H9 (cell line): ENCODE results near the gene RAB39A. TPM values are rescaled to one million over a fixed set of nuclear protein-coding genes. Genes with fewer than 3 reads are reported as not detected.

Source experiments
- DNase-seq: peaks from one replicate; pipeline ENCODE4 v3.0.0-alpha.2; 2017
- H2AFZ ChIP-seq: one replicate; pipeline ENCODE4 v1.6.1; 2013; ENCODE audit warnings: mild to moderate bottlenecking, low read length, control low read depth, moderate library complexity
- H2AK5ac ChIP-seq: 2 replicates; pipeline ENCODE4 v1.6.1; 2013; ENCODE audit warnings: low read length, control low read depth, mixed read lengths; ENCODE audit not compliant: insufficient read length
- H2BK120ac ChIP-seq: one replicate; pipeline ENCODE4 v1.6.1; 2013; ENCODE audit warnings: low read depth, mild to moderate bottlenecking, low read length, control low read depth, inconsistent platforms; ENCODE audit not compliant: poor library complexity, severe bottlenecking
- H2BK12ac ChIP-seq: 2 replicates; pipeline ENCODE4 v1.6.1; 2013; ENCODE audit warnings: low read length, control low read depth, mixed read lengths, low read depth; ENCODE audit not compliant: insufficient read length
- H2BK15ac ChIP-seq: 2 replicates; pipeline ENCODE4 v1.6.1; 2013; ENCODE audit warnings: low read depth, low read length, control low read depth
- H2BK20ac ChIP-seq: one replicate; pipeline ENCODE4 v1.6.1; 2013; ENCODE audit warnings: low read depth, mild to moderate bottlenecking, low read length, control low read depth, inconsistent platforms; ENCODE audit not compliant: poor library complexity, severe bottlenecking
- H2BK5ac ChIP-seq: 2 replicates; pipeline ENCODE4 v1.6.1; 2013; ENCODE audit warnings: low read length, control low read depth, mixed read lengths; ENCODE audit not compliant: insufficient read length
- H3K14ac ChIP-seq: 2 replicates; pipeline ENCODE4 v1.6.1; 2013; ENCODE audit warnings: low read length, control low read depth; ENCODE audit not compliant: insufficient read depth
- H3K18ac ChIP-seq: 2 replicates; pipeline ENCODE4 v1.6.1; 2013; ENCODE audit warnings: low read depth, mild to moderate bottlenecking, mixed read lengths, low read length, control low read depth; ENCODE audit not compliant: insufficient read length
- H3K23ac ChIP-seq: 2 replicates; pipeline ENCODE4 v1.6.1; 2013; ENCODE audit warnings: low read length, control low read depth, mixed read lengths, low read depth; ENCODE audit not compliant: insufficient read length
- H3K23me2 ChIP-seq: 2 replicates; pipeline ENCODE4 v1.6.1; 2013; ENCODE audit warnings: low read depth, mild to moderate bottlenecking, mixed read lengths, low read length, control low read depth; ENCODE audit not compliant: insufficient read length, poor library complexity, severe bottlenecking
- H3K27ac ChIP-seq: 2 replicates; pipeline ENCODE4 v1.5.1; 2013; ENCODE audit warnings: low read length, control low read depth, mixed read lengths, low read depth; ENCODE audit not compliant: insufficient read length
- H3K27me3 ChIP-seq: 2 replicates; pipeline ENCODE4 v1.6.1; 2013; ENCODE audit warnings: low read length, control low read depth, inconsistent platforms; ENCODE audit not compliant: insufficient read depth
- H3K4ac ChIP-seq: 2 replicates; pipeline ENCODE4 v1.6.1; 2013; ENCODE audit warnings: low read depth, mild to moderate bottlenecking, control low read depth, inconsistent platforms, low read length, moderate library complexity
- H3K4me1 ChIP-seq: 2 replicates; pipeline ENCODE4 v1.6.1; 2013; ENCODE audit warnings: low read length, control low read depth, inconsistent platforms; ENCODE audit not compliant: insufficient read depth
- H3K4me2 ChIP-seq: 2 replicates; pipeline ENCODE4 v1.6.1; 2013; ENCODE audit warnings: low read length, control low read depth, mixed read lengths; ENCODE audit not compliant: insufficient read length, insufficient read depth
- H3K56ac ChIP-seq: 2 replicates; pipeline ENCODE4 v1.6.1; 2013; ENCODE audit warnings: low read depth, mild to moderate bottlenecking, mixed read lengths, low read length, control low read depth; ENCODE audit not compliant: insufficient read length
- H3K79me1 ChIP-seq: 2 replicates; pipeline ENCODE4 v1.6.1; 2013; ENCODE audit warnings: low read depth, mild to moderate bottlenecking, moderate library complexity, low read length, control low read depth, inconsistent platforms; ENCODE audit not compliant: insufficient read depth, poor library complexity, severe bottlenecking
- H3K79me2 ChIP-seq: 2 replicates; pipeline ENCODE4 v1.6.1; 2013; ENCODE audit warnings: low read length, control low read depth, inconsistent platforms; ENCODE audit not compliant: insufficient read depth
- H3K9ac ChIP-seq: 2 replicates; pipeline ENCODE4 v1.6.1; 2013; ENCODE audit warnings: low read length, control low read depth, mixed read lengths; ENCODE audit not compliant: insufficient read length; ENCODE audit errors: extremely low read depth
- H3K9me3 ChIP-seq: one replicate; pipeline ENCODE4 v1.6.1; 2013; ENCODE audit warnings: low read depth, low read length, inconsistent platforms; ENCODE audit not compliant: control insufficient read depth
- H3T11ph ChIP-seq: one replicate; pipeline ENCODE4 v1.6.1; 2013; ENCODE audit warnings: mild to moderate bottlenecking, low read length, control low read depth, inconsistent platforms
- H4K20me1 ChIP-seq: one replicate; pipeline ENCODE4 v1.6.1; 2013; ENCODE audit not compliant: control insufficient read depth, insufficient read length, insufficient read depth
- H4K5ac ChIP-seq: 2 replicates; pipeline ENCODE4 v1.6.1; 2013; ENCODE audit warnings: low read depth, mild to moderate bottlenecking, mixed read lengths, low read length, control low read depth; ENCODE audit not compliant: insufficient read length
- H4K8ac ChIP-seq: replicated peaks from 2 replicates; pipeline ENCODE4 v1.6.1; 2013; ENCODE audit warnings: low read length, control low read depth, mixed read lengths, low read depth; ENCODE audit not compliant: insufficient read length
- H4K91ac ChIP-seq: 2 replicates; pipeline ENCODE4 v1.6.1; 2013; ENCODE audit warnings: low read depth, mild to moderate bottlenecking, moderate library complexity, mixed read lengths, low read length, control low read depth; ENCODE audit not compliant: insufficient read length
- H3K27ac Mint-ChIP-seq, 3 experiments: 2 replicates in 2 of 3; 3 replicates in 1 of 3; pipeline ENCODE4 v1.8.0; 2020 to 2021; ENCODE audit warnings: mixed read lengths in 3 of 3, mild to moderate bottlenecking in 1 of 3, moderate library complexity in 1 of 3
- H3K27me3 Mint-ChIP-seq: 2 replicates; pipeline ENCODE4 v1.8.0; 2021; ENCODE audit warnings: low read depth, mild to moderate bottlenecking, moderate library complexity, mixed read lengths
- H3K36me3 Mint-ChIP-seq, 3 experiments: 2 replicates in 2 of 3; 3 replicates in 1 of 3; pipeline ENCODE4 v1.8.0; 2020 to 2021; ENCODE audit warnings: low read depth in 3 of 3, mixed read lengths in 3 of 3; ENCODE audit not compliant: insufficient read depth in 1 of 3
- H3K4me1 Mint-ChIP-seq, 2 experiments: 2 replicates each; pipeline ENCODE4 v1.8.0; 2020; ENCODE audit warnings: mixed read lengths in 2 of 2
- H3K4me3 Mint-ChIP-seq, 2 experiments: 2 replicates in 1 of 2; 3 replicates in 1 of 2; pipeline ENCODE4 v1.8.0; 2020 to 2021; ENCODE audit warnings: mild to moderate bottlenecking in 2 of 2, mixed read lengths in 2 of 2, moderate library complexity in 1 of 2
- H3K9me3 Mint-ChIP-seq, 2 experiments: 2 replicates in 1 of 2; 3 replicates in 1 of 2; pipeline ENCODE4 v1.8.0; 2020; ENCODE audit warnings: mild to moderate bottlenecking in 2 of 2, mixed read lengths in 2 of 2, moderate library complexity in 1 of 2
- WGBS: extraction: QIAGEN DNeasy Blood & Tissue Kit; methylation state at CpG from one replicate; pipeline ENCODE4 v1.1.7; 2013; ENCODE audit warnings: missing lambda C conversion rate, low lambda C conversion rate, mixed read lengths; ENCODE audit not compliant: insufficient read length; ENCODE audit errors: extremely low coverage; 5-methylcytosine and 5-hydroxymethylcytosine counted together
- total RNA-seq: library from RNA; stranded (reverse); gene quantifications from 2 replicates; pipeline ENCODE4 v1.2.1, GENCODE V29; 2021
- TF ChIP-seq, protein P1 (sequence below): fragments of 200-600 bp; sonication (generic); conservative IDR thresholded peaks from 3 replicates; pipeline ENCODE4 v1.8.0; 2021; ENCODE audit warnings: antibody characterized with exemption, mild to moderate bottlenecking

Gene RAB39A
- total RNA-seq, 1 experiment from 2014 or later: 9.7 TPM

DNA sequence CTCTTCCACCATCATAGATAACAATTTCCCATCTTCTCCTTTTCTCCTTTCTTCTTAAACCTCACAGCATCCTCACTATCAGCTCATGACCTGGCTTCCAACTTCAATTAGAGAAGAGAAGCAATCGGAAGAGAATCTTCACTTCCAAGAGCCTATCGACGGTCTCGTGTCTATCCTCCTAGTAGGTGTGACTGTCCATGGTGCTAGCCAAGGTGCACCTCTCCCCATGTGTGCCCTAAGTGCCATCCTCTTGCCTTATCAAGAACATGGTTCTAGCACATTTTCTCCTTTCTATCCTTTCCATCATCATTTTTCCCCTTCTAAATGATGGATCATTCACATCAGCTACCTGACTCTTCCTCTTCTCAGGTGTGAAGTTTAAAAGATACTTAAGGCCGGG lies 75.4 kb downstream of the RAB39A start:
- H3K36me3 Mint-ChIP-seq: no peaks in the 10 kb centered on the region
- H3K4ac ChIP-seq: no peak overlapping the region

More for the DNA sequence above, 75.4 kb downstream of the RAB39A start:
- Histone ChIP-seq H2BK5ac (no peak overlapping the region), H2BK120ac (no peak overlapping the region), H4K5ac (no peak overlapping the region), H3K56ac (no peak overlapping the region), H3K27me3 (no peaks in the 10 kb centered on the region), H3K27ac (no peak overlapping the region), H3K9me3 (no peaks in the 10 kb centered on the region), H3K79me2 (no peaks in the 10 kb centered on the region), H3K79me1 (no peaks in the 10 kb centered on the region), H3K4me1 (no peaks in the 10 kb centered on the region), H3K23ac (no peak overlapping the region), H2AFZ (no peak overlapping the region), H4K20me1 (no peaks in the 10 kb centered on the region), H3T11ph (no peak overlapping the region), H3K14ac (no peak overlapping the region), H2BK15ac (no peak overlapping the region), H3K23me2 (no peaks in the 10 kb centered on the region), H2BK12ac (no peak overlapping the region), H4K91ac (no peak overlapping the region), H4K8ac (no peak overlapping the region), H2AK5ac (no peak overlapping the region), H2BK20ac (no peak overlapping the region), H3K18ac (no peak overlapping the region), H3K4me2 (no peak overlapping the region), H3K9ac (no peak overlapping the region)
- peaks cover 5 to 8% of the 10 kb centered on the region in 2 experiments for H3K4me1 Mint-ChIP-seq
- no peaks in the 10 kb centered on the region for H3K27me3 Mint-ChIP-seq
- no CpG with 5 or more reads among the region's 5 CpGs for WGBS
- DNase-seq: no peak
- H3K27ac Mint-ChIP-seq: no peak overlapping the region
- TF ChIP-seq, protein P1, sequence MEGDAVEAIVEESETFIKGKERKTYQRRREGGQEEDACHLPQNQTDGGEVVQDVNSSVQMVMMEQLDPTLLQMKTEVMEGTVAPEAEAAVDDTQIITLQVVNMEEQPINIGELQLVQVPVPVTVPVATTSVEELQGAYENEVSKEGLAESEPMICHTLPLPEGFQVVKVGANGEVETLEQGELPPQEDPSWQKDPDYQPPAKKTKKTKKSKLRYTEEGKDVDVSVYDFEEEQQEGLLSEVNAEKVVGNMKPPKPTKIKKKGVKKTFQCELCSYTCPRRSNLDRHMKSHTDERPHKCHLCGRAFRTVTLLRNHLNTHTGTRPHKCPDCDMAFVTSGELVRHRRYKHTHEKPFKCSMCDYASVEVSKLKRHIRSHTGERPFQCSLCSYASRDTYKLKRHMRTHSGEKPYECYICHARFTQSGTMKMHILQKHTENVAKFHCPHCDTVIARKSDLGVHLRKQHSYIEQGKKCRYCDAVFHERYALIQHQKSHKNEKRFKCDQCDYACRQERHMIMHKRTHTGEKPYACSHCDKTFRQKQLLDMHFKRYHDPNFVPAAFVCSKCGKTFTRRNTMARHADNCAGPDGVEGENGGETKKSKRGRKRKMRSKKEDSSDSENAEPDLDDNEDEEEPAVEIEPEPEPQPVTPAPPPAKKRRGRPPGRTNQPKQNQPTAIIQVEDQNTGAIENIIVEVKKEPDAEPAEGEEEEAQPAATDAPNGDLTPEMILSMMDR: no peak
- no peaks in the 10 kb centered on the region for H3K9me3 Mint-ChIP-seq
- no peak overlapping the region for H3K4me3 Mint-ChIP-seq
